ENCODE results near the gene AGTRAP. TPM values are rescaled to one million over a fixed set of nuclear protein-coding genes. Genes with fewer than 3 reads are reported as not detected.

Gene AGTRAP
- total and polyA plus RNA-seq, 9 donors = 5.9 to 53.2 (median 31.1) TPM

- TF ChIP-seq POLR2A (IDR thresholded peaks at IDR 0.05) = no peak
- TF ChIP-seq CTCF (IDR thresholded peaks at IDR 0.05) = no peak
- no peak for TF ChIP-seq EP300 (IDR thresholded peaks at IDR 0.05)
- peaks cover 6% of the 10 kb centered on the region for H3K4me1 ChIP-seq (ENCODE audit: insufficient read depth)
- H3K9me3 ChIP-seq = no peaks in the 10 kb centered on the region
- WGBS, 3 donors = 57 to 70% (median 69%) methylated on average over 2 of the region's 2 CpGs
- H3K27me3 ChIP-seq = no peaks in the 10 kb centered on the region
- intact Hi-C loops (cut with DNase I) = loop anchor here in 2 of 4 donors (5.0 to 10.0 kb wide), 2 partner anchors 49 to 57 kb away; no protein-coding TSS in a partner anchor
- DNase-seq = no peak
- H3K4me3 ChIP-seq = no peak overlapping the region
- no peaks in the 10 kb centered on the region for H3K36me3 ChIP-seq
- no peak overlapping the region for H3K27ac ChIP-seq
These were observed 2.2 kb downstream of the AGTRAP start for GRCh38 chr1:11738096-11738495.

- Histone ChIP-seq H3K27me3 (no peaks in the 10 kb centered on the region), H3K4me3 (no peak overlapping the region), H3K36me3 (no peaks in the 10 kb centered on the region), H3K27ac (no peak overlapping the region), H3K9me3 (no peaks in the 10 kb centered on the region), H3K4me1 (ENCODE audit: insufficient read depth) (peaks cover 6% of the 10 kb centered on the region)
- DNase-seq = no peak
- WGBS, 3 donors = 76 to 89% (median 86%) methylated on average over 6 of the region's 6 CpGs
- TF ChIP-seq CTCF (IDR thresholded peaks at IDR 0.05) (no peak), POLR2A (IDR thresholded peaks at IDR 0.05) (no peak), EP300 (IDR thresholded peaks at IDR 0.05) (no peak)
- intact Hi-C loops (cut with DNase I) = loop anchor here in 2 of 4 donors (5.0 to 10.0 kb wide), 2 partner anchors 49 to 56 kb away; no protein-coding TSS in a partner anchor
These were observed 2.8 kb downstream of the AGTRAP start for GRCh38 chr1:11738783-11739182.

- DNase-seq = no peak
- Histone ChIP-seq H3K27ac (no peak overlapping the region), H3K36me3 (no peaks in the 10 kb centered on the region), H3K4me1 (ENCODE audit: insufficient read depth) (peaks cover 6% of the 10 kb centered on the region), H3K27me3 (no peaks in the 10 kb centered on the region), H3K9me3 (no peaks in the 10 kb centered on the region), H3K4me3 (no peak overlapping the region)
- intact Hi-C loops (cut with DNase I) = no loop called here
- WGBS, 3 donors = 61 to 71% (median 68%) methylated on average over 15 of the region's 15 CpGs
- TF ChIP-seq EP300 (IDR thresholded peaks at IDR 0.05) = no peak
- no peak for TF ChIP-seq CTCF (IDR thresholded peaks at IDR 0.05)
- no peak for TF ChIP-seq POLR2A (IDR thresholded peaks at IDR 0.05)
These were observed 4.6 kb downstream of the AGTRAP start for GRCh38 chr1:11740258-11741192.

GRCh38 chr1:11741482-11741881 lies 5.5 kb downstream of the AGTRAP start:
- intact Hi-C loops (cut with DNase I) = no loop called here
- Histone ChIP-seq H3K4me1 (ENCODE audit: insufficient read depth) (peaks cover 4% of the 10 kb centered on the region), H3K27ac (no peak overlapping the region), H3K9me3 (no peaks in the 10 kb centered on the region), H3K4me3 (no peak overlapping the region), H3K27me3 (no peaks in the 10 kb centered on the region), H3K36me3 (no peaks in the 10 kb centered on the region)
- 89 to 93% (median 93%) methylated on average over 4 of the region's 4 CpGs for WGBS, 3 donors
- no peak for DNase-seq
- TF ChIP-seq EP300 (IDR thresholded peaks at IDR 0.05) (no peak), CTCF (IDR thresholded peaks at IDR 0.05) (no peak), POLR2A (IDR thresholded peaks at IDR 0.05) (no peak)

All from ovary (tissue), 9 donors.